Fibroblast of pulmonary artery (primary cell): ENCODE data around the gene AVEN.
"Not testable (repeated sequence)": the region's sequence is repeated elsewhere in the genome, so short reads cannot be mapped to it uniquely, and the experiment has no call there.

Source experiments
- DNase-seq: peaks from one replicate; pipeline ENCODE4 v3.0.0-alpha.2; 2010; ENCODE audit warnings: low read depth
- H3K4me3 ChIP-seq: replicated peaks from 2 replicates; pipeline ENCODE4 v1.5.1; 2011; ENCODE audit warnings: low read depth, mild to moderate bottlenecking, control low read depth, low read length, moderate library complexity
- CTCF ChIP-seq: IDR thresholded peaks from 2 replicates; pipeline ENCODE4 v1.5.1; 2011; ENCODE audit warnings: mild to moderate bottlenecking, control low read depth, low read length, inconsistent platforms; ENCODE audit errors: missing control alignments

The AVEN gene

GRCh38 chr15:34023907-34024306, 15.1 kb downstream of the AVEN start:
- DNase-seq, result peak; percentile 44
- TF ChIP-seq CTCF, result no peak
- no peak overlapping the region for H3K4me3 ChIP-seq

GRCh38 chr15:34019369-34019990, 19.5 kb downstream of the AVEN start:
- DNase-seq, result no peak
- no peak for TF ChIP-seq CTCF
- no peak overlapping the region for H3K4me3 ChIP-seq

- not testable (repeated sequence) for H3K4me3 ChIP-seq, DNase-seq
Measured at GRCh38 chr15:34018738-34019137, 20.3 kb downstream of the AVEN start.

GRCh38 chr15:34018021-34018645, 20.9 kb downstream of the AVEN start:
- no peak for TF ChIP-seq CTCF
- no peak overlapping the region for H3K4me3 ChIP-seq
- DNase-seq, result no peak

GRCh38 chr15:34014556-34014955, 24.4 kb downstream of the AVEN start:
- TF ChIP-seq CTCF, result no peak

GRCh38 chr15:34013746-34014145, 25.3 kb downstream of the AVEN start:
- no peak overlapping the region for H3K4me3 ChIP-seq
- DNase-seq, result no peak
- no peak for TF ChIP-seq CTCF

More at GRCh38 chr15:34014556-34014955, 24.4 kb downstream of the AVEN start:
- DNase-seq, result peak; percentile 28
- no peak overlapping the region for H3K4me3 ChIP-seq

GRCh38 chr15:34012461-34013028, 26.5 kb downstream of the AVEN start:
- H3K4me3 ChIP-seq, result no peak overlapping the region
- DNase-seq, result peak; percentile 38
- no peak for TF ChIP-seq CTCF
